SU-DHL-6 (cell line): ENCODE results near the gene PTPRC.

ENCODE experiments used
- H2AFZ ChIP-seq: fragments of 200-600 bp; sonication (generic); 2 replicates; pipeline ENCODE4 v1.6.1; 2014; ENCODE audit warnings: low read depth, mild to moderate bottlenecking, moderate library complexity, mixed read lengths, antibody characterized with exemption, low read length; ENCODE audit not compliant: severe bottlenecking
- H3F3A ChIP-seq: fragments of 200-600 bp; shearing (Covaris generic); 2 replicates; pipeline ENCODE4 v1.6.0; 2016; ENCODE audit warnings: antibody characterized with exemption, mild to moderate bottlenecking; ENCODE audit not compliant: insufficient read depth
- H3K27ac ChIP-seq: fragments of 200-600 bp; sonication (generic); 2 replicates; pipeline ENCODE4 v1.5.1; 2016; ENCODE audit warnings: low read depth, mild to moderate bottlenecking, low read length, moderate library complexity, mixed read lengths
- H3K27me3 ChIP-seq: fragments of 200-600 bp; sonication (generic), shearing (Covaris generic); 2 replicates; pipeline ENCODE4 v1.6.0; 2014; ENCODE audit warnings: mild to moderate bottlenecking, low read length
- H3K36me3 ChIP-seq: fragments of 200-600 bp; sonication (generic); 2 replicates; pipeline ENCODE4 v1.6.1; 2014; ENCODE audit warnings: mild to moderate bottlenecking, low read length, mixed read lengths
- H3K4me2 ChIP-seq: fragments of 300-600, 200-600 bp; shearing (Covaris generic), sonication (generic); 2 replicates; pipeline ENCODE4 v1.6.0; 2014; ENCODE audit warnings: low read length, low read depth, mild to moderate bottlenecking; ENCODE audit not compliant: poor library complexity, severe bottlenecking
- H3K4me3 ChIP-seq: fragments of 200-600 bp; sonication (generic); 2 replicates; pipeline ENCODE4 v1.5.1; 2014; ENCODE audit warnings: antibody characterized with exemption, low read length, mild to moderate bottlenecking, mixed read lengths; ENCODE audit not compliant: insufficient read depth, poor library complexity, severe bottlenecking
- H3K79me2 ChIP-seq: fragments of 200-600 bp; sonication (generic); 2 replicates; pipeline ENCODE4 v1.6.1; 2014; ENCODE audit warnings: mild to moderate bottlenecking, low read length, moderate library complexity; ENCODE audit not compliant: insufficient read depth
- H3K9ac ChIP-seq: fragments of 200-600 bp; sonication (generic); 2 replicates; pipeline ENCODE4 v1.7.0; 2014; ENCODE audit warnings: mild to moderate bottlenecking, low read length
- H3K9me2 ChIP-seq: fragments of 200-600 bp; sonication (generic); replicated peaks from 2 replicates; pipeline ENCODE4 v1.6.1; 2014; ENCODE audit warnings: low read length; ENCODE audit not compliant: insufficient read depth
- H3K9me3 ChIP-seq: fragments of 200-600 bp; sonication (generic); 2 replicates; pipeline ENCODE4 v1.6.1; 2014; ENCODE audit warnings: low read length, mixed read lengths; ENCODE audit not compliant: insufficient read depth
- H4K20me1 ChIP-seq: fragments of 200-600 bp; sonication (generic); 2 replicates; pipeline ENCODE4 v1.6.1; 2014; ENCODE audit warnings: low read depth, mild to moderate bottlenecking, antibody characterized with exemption, low read length, moderate library complexity, mixed read lengths
- CTCF ChIP-seq: fragments of 200-600 bp; sonication (generic); IDR thresholded peaks from one replicate; pipeline ENCODE4 v1.5.1; 2017; ENCODE audit warnings: antibody characterized with exemption, mild to moderate bottlenecking, low read length, moderate library complexity; ENCODE audit not compliant: insufficient read depth, poor library complexity, severe bottlenecking
- EZH2phosphoT487 ChIP-seq: fragments of 200-600 bp; sonication (generic), shearing (Covaris generic); conservative IDR thresholded peaks from 2 replicates; pipeline ENCODE4 v1.6.1; 2018; ENCODE audit warnings: mild to moderate bottlenecking, antibody characterized with exemption, low read length, moderate library complexity, mixed read lengths

The PTPRC gene

GRCh38 chr1:198714271-198714670, 75.4 kb downstream of the PTPRC start:
- no peak overlapping the region for H3K9ac ChIP-seq
- H3F3A ChIP-seq, result peaks cover 60% of the 10 kb centered on the region
- H3K4me2 ChIP-seq, result no peak overlapping the region
- H3K9me2 ChIP-seq, result no peaks in the 10 kb centered on the region
- TF ChIP-seq CTCF (no peak), EZH2phosphoT487 (no peak)
- H3K79me2 ChIP-seq, result no peaks in the 10 kb centered on the region
- H3K27me3 ChIP-seq, result no peaks in the 10 kb centered on the region
- H4K20me1 ChIP-seq, result no peaks in the 10 kb centered on the region; the same call in 1 of the 2 replicates
- no peak overlapping the region for H3K27ac ChIP-seq
- H3K9me3 ChIP-seq, result no peaks in the 10 kb centered on the region
- H3K4me3 ChIP-seq, result no peak overlapping the region
- H3K36me3 ChIP-seq, result peaks cover 94% of the 10 kb centered on the region
- no peak overlapping the region for H2AFZ ChIP-seq

GRCh38 chr1:198716051-198716450, 77.2 kb downstream of the PTPRC start:
- Histone ChIP-seq H2AFZ (no peak overlapping the region), H3F3A (peaks cover 57% of the 10 kb centered on the region), H3K79me2 (no peaks in the 10 kb centered on the region), H3K4me2 (no peak overlapping the region), H3K27me3 (no peaks in the 10 kb centered on the region), H3K9me2 (no peaks in the 10 kb centered on the region), H3K36me3 (peaks cover 88% of the 10 kb centered on the region), H3K4me3 (no peak overlapping the region), H4K20me1 (peaks cover under 1% of the 10 kb centered on the region; the same call in 1 of the 2 replicates), H3K27ac (no peak overlapping the region), H3K9me3 (no peaks in the 10 kb centered on the region), H3K9ac (no peak overlapping the region)
- TF ChIP-seq CTCF, result no peak
- no peak for TF ChIP-seq EZH2phosphoT487

GRCh38 chr1:198717510-198717909, 78.7 kb downstream of the PTPRC start:
- H2AFZ ChIP-seq, result no peak overlapping the region
- no peaks in the 10 kb centered on the region for H3K9me3 ChIP-seq
- no peak for TF ChIP-seq CTCF
- peaks cover 82% of the 10 kb centered on the region for H3K36me3 ChIP-seq
- H3K79me2 ChIP-seq, result no peaks in the 10 kb centered on the region
- no peaks in the 10 kb centered on the region for H3K9me2 ChIP-seq
- H3K9ac ChIP-seq, result no peak overlapping the region
- H3K27me3 ChIP-seq, result no peaks in the 10 kb centered on the region
- H3F3A ChIP-seq, result peaks cover 52% of the 10 kb centered on the region
- no peak overlapping the region for H3K4me2 ChIP-seq
- no peak overlapping the region for H3K27ac ChIP-seq
- no peak overlapping the region for H3K4me3 ChIP-seq
- peaks cover 3% of the 10 kb centered on the region; the same call in 1 of the 2 replicates for H4K20me1 ChIP-seq
